CD4-positive, alpha-beta T cell treated with Interleukin-1 beta for 1 hour (primary cell): ENCODE results near the gene CASKIN2.
"Not testable (repeated sequence)": the region's sequence is repeated elsewhere in the genome, so short reads cannot be mapped to it uniquely, and the experiment has no call there.

Experiments used
- DNase-seq, 2 donors: peaks; one replicate each; pipeline ENCODE4 v3.0.0-alpha.2; 2020 to 2022

The CASKIN2 gene

DNA sequence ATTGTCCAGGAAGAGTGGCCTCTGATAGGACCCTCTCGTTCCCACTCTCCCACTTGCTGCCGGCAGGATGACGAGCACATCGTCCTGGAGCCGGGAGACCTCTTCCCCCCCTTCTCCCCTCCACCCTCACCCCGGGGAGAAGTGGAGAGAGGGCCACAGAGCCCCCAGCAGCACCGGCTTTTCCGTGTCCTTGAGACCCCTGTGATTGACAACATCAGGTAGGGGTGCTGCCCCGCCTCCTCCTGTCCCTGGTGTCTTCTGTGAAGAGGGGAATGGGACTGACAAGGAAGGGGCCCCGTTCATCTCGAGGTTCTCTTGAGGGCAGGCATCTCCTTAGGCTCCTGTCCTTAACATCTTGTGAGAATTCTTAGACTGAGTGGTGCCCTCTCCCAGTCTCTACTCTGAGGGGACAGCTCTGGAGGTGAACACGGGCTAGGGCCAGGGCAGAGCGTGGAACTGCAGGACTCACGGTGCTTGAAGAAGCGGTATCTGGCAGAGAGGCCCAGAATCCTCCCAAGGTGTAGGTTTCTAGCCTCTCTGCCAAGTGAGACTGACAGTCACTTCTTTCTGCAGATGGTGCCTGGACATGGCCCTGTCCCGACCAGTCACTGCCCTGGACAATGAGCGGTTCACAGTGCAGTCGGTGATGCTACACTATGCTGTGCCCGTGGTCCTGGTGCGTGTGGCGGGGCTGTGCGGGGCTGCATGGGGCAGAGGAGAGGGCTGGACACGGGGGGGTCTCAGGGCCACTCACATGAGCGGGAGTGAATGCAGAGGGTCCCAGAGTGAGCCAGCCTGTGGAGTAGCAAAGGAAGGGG is 26.4 kb downstream of the CASKIN2 start:
- no peak for DNase-seq

DNA sequence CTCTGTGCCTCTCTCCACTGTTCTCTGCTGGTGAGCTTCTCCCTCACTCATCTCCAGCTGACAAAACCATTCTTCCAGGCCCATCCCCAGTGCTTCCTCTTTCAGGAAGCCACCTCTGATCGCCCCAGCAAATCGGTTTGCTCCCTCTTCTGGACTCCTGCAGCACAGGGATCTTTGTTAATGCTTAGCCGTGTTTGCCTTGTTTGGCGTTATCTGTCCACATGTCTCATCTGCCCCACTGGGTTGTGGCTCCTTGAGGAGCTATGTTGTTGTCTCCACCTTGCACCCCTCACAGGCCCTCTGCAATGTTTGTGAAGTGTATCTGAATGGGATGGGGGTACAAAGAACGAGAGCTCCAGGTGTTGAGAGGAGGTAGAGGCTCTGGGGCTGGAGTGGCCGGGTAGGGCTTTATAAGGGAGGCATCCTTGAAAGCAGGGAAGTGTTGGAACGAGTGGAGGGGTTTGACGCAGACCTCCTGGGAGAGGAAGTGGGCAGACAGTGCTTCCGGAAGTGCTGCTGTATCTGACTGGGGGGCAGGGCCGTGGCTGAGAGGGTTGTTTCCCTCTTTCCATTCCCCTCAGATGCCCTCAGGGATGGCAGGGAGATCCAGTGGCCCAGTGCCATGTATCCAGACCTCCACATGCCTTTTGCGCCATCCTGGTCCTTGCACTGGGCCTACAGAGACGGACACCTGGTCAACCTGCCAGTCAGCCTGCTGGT is 27.8 kb downstream of the CASKIN2 start:
- peak; percentile 49 to 57 for DNase-seq

DNA sequence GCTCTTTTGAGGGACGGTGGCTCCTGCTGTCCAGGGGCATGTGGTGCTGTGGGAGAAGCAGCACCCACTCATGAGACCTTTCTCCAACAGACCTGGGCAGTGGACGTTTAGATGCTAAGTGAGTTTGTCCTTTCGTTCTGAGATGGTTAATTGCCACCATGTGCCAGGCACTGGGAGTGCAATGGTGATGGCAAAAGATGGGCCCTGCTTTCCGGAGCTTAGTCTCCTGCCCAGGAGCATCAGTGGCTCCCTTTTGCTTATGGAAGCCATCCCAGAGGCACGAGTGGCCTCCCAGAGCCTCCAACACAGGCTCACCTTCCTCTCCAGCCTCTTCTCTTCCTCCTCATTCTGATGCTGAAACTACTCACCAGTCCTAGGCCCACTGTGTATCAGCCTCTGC is 28.4 kb downstream of the CASKIN2 start:
- no peak for DNase-seq

DNA sequence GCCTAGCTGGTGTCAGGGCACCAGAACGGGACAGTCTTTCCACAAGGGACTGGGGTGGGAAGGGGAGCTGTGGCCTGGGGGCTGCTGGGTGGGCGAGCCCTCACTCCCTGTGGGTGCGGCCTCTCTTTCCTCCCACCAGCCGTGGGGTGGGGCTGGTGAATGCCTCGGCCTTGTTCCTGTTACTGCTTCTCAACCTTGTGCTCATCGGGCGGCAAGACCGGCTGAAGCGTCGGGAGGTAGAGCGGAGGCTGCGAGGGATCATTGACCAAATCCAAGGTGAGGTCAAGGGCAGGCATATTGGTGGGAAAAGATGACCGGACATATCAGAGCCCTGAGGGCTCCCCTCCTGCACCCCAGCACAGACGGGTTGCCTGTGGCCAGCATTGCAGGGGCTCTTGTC is 29.2 kb downstream of the CASKIN2 start:
- DNase-seq, result no peak

DNA sequence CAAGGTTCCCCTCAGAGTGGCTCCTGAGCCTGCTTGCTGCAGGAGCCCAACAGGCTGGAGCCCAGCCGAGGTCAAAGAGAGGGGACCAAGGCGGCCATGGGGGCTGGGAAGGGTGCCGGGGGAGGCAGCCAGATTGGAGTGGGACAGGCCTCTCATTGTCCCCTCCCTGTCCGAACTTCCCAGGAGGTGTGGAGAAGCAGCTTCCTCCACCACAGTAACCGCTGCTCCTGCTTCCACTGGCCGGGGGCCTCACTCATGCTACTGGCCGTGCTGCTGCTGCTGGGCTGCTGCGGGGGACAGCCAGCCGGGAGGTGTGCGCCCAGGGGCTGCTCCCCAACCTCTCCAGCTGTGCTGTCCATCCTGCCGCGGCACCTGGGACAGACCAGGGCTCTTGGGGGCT is 29.6 kb downstream of the CASKIN2 start:
- no peak for DNase-seq

DNA sequence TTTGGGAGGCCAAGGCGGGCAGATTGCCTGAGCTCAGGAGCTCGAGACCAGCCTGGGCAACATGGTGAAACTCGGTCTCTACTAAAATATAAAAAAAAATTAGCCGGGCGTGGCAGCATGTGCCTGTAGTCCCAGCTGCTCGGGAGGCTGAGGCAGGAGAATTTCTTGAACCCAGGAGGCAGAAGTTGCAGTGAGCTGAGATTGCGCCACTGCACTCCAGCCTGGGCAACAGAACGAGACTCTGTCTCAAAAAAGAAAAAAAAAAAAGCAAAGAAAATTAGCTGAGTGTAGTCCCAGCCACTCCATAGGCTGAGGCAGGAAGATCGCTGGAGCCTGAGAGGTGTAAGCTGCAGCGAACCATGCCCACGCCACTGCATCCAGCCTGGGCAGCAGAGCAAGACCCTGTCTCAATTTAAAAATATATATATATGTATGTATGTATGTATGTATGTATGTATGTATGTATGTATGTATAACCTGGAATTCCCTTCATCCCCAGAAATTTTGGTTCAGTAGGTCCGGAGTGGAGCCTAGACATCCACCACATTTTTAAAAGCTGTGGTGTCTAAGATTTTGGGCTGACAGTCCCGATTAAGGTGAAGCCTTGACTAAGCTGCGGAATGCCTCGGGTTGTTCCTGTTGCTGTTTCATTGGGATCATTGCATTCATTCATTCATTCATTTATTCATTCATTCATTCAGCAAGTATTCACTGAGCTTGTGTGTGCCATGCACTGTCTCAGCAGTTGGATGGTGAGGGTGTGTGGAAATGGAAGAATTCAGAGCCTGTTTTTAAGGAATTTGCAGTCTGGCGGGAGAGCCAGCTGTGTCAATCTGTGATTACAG is 33.0 kb downstream of the CASKIN2 start:
- DNase-seq, result no peak

DNA sequence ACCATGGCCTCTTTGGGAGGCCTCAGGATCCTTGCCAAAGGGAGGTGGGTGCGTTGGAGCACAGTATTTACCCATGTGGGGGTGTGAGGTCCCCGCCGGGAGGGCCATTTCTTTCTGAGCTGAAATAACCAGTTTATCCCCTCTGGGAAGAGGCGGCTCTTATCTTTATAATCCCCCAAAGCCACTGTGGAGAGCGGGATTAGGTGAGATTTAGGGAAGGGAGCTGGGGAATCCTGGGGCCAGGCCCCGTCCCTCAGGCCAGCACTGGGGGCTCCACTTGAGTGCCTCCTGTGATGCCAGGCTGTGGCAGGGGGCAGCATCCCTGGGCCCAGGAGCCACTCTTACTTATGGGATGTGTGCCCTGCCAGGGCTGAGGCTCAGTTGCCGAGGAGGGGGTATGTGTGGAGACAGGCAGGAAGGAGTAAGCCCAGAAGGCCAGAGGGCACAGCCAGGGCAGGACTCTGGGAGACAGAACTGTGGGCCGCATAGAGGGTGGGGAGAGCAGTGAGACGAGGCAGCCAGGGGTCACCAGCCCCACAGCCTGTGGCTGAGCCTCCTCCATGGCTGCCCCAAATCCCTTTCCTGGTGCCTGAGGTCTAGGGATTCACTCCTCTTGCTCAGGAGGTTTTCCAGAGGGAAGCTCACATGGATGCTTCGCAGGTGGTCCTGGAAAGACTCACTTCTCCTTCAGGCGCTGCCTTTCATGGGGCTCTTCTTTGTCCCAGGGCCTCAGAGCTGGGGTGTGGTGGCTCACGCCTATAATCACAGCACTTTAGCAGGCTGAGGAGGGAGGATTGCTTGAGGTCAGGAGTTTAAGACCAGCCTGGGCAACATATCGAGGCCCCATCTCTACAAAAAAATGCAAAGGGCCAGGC is 33.9 kb downstream of the CASKIN2 start:
- DNase-seq, result no peak

DNA sequence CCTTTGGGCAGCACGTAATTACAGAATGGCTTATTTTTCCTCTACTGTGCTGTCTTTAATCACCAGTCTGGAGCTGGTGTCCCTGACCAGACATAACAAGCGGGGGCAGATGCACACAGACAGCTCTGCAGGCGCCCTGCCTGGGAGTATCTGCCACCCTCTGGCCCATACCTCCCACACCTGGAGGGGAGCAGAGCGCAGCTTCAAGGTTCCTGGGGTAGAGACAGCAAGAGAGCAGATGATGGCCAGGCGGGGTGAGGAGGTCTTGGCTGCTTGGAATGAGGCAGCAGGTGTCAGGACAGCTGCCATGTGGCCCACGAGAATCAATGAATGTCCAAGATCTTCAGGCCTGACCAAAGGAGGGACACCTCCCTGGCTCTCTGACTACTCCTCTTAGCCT is 35.1 kb downstream of the CASKIN2 start:
- DNase-seq, result no peak

DNA sequence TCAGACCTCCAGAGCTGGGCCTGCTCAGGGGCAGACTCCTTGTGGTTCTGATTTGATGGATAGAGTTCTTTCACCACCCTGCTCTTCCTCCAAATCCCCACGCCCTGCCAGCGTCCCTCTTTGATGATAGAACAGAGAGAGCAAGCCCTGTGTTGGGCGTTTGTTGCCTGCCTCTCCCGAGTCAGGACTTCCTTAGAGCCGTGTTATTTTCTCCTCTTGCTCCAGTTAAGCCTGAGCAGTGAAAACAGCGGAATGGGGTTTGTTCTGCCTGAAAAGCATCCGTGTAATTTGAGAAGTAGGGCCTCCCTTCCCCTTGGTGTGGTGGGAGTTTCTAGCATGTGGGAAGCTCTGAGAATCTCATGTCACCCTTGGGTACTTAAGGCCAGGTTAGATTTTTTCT is 36.8 kb downstream of the CASKIN2 start:
- no peak for DNase-seq

DNA sequence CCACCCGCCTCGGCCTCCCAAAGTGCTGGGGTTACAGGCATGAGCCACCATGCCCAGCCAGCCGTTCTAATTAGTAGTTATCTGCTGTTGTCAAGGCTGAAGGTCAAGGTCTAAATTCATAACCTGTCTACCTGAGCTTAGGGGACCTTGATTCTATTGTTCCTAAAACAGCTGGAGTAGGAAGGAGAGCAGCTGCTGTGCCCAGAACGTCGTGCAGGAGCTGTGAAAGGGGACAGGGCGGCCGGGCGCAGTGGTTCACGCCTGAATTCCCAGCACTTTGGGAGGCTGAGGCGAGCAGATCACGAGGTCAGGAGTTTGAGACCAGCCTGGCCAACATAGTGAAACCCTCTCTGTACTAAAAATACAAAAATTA is 37.9 kb downstream of the CASKIN2 start:
- not testable (repeated sequence) for DNase-seq

DNA sequence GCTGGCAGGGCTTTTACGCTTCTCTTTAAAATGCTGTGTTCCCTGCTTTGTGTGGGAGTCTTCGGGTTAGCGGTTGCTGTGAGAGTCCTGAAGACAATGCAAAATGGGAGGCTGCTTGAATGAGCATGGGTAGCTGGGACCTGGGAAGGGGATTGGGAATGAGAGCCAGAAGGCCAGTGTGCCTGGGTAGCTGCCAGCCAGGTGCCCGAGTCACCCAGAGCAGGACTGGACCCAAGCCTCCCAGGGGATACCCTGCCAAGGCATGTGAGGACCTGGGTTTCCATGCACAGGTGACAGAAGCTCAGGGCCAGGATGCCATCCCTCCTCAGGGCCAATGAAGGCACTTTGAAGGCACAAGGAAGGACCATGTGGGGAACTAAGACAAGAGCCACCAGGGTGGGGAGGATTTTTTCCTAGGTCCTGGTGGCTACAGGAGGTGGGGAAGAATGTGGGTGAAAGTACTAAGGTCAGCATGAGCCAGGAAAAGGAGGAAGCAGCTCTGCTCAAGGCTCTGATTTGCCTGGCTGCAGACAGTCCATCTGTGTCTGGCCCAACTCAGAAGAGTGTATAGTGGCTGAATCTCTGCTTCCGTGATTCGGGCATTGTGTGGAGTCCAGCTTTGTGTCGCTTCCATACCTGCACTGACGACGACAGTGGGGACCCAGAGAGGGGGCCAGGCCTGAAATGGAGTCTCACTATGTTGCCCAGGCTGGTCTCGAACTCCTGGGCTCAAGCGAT is 38.4 kb downstream of the CASKIN2 start:
- no peak for DNase-seq

DNA sequence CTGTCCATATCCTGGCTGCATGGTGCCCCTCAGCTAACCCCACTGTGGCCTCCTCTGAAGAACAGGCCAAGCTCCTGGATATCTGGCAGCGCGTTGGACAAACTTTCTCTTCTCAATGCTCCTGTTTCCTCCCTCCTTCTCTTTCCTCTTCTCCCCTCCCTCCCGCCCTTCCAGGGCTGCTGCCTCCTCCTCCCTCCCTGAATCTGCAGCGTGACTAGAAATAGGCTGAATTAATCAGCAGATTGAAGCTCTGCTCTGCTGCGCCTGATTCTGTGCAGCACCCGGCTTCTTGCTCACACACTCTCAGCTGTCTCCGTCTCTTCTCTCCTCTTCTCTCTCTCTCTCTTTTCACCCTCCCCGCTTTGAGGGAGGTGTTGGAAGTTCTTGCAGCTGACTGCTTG is 39.1 kb downstream of the CASKIN2 start:
- DNase-seq, result no peak

DNA sequence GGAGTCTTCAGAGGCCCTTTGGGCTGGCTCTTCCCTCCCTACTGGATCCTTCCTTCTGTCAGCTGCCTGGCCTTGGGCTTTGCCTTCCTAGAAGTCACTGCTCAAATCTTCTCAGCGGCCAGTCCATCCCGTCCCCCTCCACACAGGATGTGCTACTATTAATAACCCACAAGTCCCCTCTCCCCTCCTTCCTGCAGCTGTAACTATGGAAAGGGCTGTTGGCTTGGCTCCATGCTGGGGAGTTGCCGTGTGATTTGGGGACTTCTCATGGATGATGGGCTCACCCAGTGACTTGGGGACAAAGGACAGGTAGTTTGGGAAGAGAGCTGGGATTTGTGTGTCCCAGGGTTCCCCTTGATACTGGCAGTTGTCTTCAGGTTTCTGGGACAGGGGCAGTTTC is 39.5 kb downstream of the CASKIN2 start:
- no peak for DNase-seq

DNA sequence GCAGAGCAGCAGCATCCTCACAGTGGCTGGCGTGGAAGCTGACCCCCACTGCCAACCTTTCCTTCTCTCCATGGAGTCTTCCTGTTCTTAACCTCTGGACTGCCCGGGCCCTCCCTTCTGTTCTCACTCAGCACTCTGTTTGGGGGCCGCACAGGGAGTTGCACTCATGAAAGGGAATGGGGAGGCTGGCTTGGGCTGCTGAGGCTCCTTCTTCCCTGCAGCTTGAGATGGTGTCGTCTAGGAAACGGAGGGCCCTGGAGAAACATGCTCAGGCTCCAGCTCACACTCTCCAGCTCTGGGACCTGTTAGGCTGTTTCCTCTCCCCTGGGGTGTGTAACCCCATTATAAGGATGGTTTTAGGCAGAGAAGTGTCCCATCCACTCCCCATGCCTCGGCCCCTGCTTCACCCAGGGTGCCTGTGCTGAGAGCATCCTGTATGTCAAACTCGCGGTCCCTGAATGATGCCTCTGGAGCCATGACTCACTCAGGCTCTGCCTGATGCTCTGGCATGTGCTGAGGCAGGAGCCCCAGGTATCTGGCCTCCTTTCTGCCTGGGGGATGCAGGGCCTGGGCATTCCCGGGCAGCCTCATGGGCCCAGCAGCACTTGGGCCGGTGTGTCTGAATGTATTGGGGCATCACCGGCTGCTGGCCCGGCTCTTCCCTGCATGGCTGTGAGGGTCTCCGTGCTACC is 40.0 kb downstream of the CASKIN2 start:
- DNase-seq, result no peak

DNA sequence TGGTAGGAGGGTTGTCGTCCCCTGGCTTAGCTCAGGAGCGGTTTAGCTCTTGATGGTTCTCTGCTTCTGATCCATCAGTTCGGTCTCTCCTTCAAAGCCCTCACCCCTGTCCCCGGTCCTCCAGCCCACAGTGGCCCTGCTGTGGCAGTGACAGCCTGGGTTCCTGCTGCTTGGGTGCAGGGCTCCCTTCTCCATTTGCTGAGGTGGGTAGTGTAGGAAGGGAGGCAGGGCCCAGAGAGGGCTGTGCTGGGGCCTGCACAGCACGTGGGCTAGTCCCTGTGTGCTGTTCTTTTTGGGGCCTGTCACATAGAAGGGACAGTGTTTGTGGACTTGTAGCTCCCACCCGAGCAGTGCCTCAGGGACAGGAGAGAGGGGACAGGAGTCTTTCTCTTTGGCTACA is 40.6 kb downstream of the CASKIN2 start:
- no peak for DNase-seq

DNA sequence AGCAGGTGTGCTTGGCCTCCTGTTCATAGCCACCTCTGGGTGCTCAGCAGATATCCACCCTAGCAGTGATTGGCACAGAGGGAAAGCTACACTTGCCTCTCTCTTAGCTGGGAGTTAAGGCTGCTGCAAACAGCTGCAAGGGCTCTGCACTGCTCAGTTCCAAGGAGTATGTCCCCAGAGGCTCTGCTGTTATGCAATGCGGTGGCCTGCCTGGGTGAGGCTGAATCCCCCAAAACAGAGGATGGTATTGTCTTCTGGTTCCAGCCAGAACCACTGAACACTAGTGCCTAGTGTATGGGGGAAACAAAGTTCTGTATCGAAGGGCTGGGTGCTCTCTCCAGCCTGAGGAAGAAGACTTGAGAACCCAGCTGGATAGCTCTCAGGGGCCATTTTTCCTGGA is 42.1 kb downstream of the CASKIN2 start:
- DNase-seq, result no peak

DNA sequence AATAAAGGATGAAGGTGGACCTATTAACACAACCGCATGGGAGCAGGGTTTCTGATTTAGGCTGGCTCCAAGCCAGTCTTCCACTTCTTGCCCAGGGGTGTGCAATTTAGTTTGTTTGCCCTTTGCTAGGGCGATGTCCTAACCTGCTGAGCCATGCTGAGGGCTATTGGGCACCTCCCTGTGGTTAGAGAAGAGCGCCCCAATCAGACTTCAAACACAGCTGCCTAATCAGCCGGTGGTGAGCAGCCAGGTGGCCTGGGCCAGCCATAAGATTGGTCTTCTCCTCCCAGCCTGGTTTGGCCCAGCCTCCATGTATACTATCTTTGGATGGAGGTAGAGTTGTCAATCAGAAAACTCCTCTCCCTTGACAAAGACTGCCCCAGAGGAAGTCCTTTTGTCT is 43.2 kb downstream of the CASKIN2 start:
- no peak for DNase-seq

DNA sequence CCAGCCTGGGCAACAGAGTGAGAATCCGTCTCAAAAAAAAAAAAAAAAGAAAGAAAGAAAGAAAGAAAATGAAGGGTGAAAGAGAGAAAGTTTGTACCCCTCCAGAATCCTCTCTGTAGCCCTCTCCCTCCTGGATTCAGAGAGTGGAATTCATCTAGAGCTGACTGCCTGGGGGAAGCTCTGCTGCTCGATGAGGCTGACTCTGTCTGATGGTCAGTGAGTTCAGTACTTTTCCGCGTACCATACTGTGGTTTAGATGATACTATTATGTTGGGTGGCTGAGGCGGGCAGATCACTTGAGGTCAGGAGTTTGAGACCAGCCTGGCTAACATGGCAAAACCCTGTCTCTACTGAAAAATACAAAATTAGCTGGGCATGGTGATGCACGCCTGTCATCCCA is 44.1 kb downstream of the CASKIN2 start:
- DNase-seq, result no peak

DNA sequence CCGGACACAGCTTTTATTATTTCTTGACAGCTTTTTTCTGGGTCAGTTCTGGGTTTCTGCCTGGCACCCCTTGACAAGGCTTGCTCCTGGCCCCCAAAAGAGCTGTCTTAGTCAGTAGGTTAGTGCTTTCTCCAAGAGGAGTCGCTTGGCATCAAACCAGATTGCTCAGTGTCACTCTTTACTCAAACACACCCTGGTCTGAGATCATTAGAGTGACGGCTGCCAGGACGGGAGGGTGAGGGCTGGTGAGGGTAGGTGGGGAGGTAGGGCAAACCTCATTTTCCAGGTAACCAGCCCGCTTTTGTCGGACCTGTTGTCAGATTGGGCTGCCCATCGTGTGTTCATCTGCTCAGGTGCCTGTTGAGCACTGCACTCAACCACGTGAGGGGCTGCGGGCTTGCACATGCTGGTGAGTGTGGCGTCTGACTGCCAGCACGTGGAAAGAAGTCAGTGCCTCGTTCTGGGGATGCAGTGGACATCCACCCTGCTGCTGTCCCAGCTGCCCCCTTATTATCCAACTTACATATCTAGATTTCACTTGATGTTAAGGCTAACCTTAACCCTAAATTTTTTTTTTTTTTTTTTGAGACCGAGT is 46.5 kb downstream of the CASKIN2 start:
- no peak for DNase-seq

DNA sequence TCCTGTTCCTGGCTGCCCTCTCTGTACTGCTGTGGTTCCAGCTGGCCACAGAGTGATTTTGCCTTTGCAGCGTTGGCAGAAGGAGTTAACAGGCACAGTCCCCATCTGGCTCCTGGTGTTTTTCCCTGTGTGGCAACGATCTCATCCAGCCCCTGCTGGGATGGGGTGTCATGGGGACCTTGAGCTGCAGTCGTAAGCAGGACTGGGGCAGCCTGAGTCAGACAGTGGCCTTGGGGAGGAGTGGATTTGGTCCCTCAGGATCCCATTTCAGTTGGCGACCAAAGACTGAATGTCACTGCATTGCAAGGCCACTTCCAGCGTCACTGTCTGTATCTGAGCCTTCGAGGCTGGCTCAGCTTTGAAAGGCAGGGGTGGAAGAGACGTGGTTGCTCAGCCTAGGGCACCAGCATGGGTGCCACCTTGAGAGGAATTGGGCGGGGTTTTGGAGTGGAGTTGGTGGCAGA is 47.0 kb downstream of the CASKIN2 start:
- no peak for DNase-seq

DNA sequence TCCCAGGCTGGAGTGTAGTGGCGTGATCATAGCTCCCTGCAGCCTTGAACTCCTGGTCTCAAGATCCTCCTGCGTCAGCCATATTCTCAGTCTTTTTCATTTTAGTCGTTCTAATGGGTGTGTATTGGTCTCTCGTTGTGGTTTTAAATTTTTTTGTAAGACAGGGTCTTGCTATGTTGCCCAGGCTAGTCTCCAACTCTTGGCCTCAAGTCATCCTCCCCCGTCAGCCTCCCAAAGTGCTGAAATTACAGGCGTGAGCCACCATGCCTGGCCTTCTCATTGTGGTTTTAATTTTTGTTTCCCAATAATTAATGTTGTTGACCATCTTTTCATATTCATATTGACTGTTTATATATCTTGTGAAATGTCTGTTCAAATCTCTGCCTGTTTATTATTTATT is 50.3 kb downstream of the CASKIN2 start:
- DNase-seq, result no peak
